NCI-H524 (cell line): ENCODE data around the gene KRT81.
"Not testable (repeated sequence)": the region's sequence is repeated elsewhere in the genome, so short reads cannot be mapped to it uniquely, and the experiment has no call there.

Experiments used
- DNase-seq, 2 experiments: peaks; one replicate each; lab custom pipeline; 2025; lab: John Stamatoyannopoulos, UW

The KRT81 gene

DNA sequence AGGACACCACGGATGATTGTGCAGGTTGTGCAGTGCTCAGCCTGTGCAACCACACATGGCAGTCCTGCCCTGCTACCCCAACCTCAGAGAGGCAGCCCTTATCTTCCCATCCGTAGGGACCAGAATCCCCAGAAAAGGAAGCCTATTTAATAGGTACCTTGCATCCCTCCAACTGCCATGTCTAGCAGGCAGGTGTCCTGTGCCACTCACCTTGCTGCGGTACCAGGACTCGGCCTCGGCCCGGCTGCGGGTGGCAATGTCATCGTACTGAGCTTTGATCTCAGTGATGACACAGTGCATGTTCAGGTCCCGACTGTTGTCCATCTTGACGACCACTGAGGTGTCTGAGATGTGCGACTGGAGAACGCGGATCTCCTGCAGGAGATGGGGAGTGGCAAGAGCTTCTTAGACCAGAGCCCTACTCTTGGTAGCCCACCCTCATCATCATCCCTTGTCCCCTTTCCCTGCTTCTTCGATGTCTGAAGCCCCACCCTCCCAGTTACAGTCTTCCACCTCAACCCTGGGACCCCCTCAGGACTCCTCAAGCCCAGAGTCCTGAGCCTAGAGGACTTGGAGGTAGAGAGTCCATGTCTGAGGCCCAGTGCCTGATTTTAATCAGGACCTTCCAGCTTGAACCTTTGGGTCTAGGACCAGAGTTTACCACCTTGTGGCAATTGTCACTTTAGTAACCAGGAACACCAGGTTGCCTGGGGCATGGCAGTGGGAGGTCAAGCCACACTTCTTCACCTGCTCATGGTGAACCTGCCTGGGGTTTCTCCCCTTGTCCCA lies 37.7 kb downstream of the KRT81 start:
- no peak for DNase-seq

DNA sequence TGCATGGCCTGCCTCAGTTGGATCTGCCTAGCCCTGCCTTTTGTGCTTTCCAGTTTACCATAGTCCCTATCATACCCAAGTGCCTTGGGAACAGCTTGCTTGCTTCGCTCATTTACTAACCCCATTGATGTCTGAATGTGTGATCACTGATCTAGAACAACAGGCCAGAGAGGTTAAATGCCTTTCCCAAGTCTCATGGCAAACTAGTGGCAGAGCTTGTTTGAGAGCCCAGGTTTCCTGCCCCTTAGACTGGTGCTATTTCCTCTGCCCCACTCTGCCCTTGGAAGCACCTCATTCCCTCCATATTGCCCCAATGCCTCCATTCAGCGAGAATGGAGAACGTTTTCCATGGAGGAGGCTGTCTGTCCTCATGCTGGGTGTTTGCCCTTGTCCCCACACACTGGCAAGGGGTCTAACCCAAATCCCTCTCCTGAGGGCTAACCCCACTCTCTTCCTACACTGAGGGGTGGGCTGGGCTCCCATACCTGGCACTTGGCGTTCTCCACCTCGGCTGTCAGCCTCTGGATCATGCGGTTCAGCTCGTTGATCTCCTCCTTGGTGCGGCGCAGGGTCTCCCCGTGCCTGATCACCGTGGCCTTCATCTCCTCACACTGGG lies 38.5 kb downstream of the KRT81 start:
- DNase-seq = no peak

DNA sequence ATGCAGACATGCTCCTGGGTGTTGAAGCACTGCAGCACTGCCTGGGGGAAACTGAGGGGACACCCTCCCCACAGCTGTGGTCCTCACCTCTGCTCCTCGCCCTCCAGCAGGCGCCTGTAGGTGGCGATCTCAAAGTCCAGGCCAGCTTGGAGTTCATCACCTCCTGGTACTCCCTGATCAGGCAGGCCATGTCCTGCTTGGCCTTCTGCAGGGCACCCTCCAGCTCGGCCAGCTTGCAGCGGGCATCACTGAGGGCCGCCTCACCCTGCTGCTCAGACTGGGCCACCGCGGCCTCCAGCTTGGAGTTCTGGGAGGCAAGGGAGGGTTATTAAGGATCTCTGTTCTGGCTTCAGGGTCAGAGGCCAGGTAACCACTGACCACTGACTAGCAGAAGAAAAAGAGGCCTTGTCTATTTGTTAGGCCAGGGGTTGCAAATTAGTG lies 39.1 kb downstream of the KRT81 start:
- not testable (repeated sequence) for DNase-seq

DNA sequence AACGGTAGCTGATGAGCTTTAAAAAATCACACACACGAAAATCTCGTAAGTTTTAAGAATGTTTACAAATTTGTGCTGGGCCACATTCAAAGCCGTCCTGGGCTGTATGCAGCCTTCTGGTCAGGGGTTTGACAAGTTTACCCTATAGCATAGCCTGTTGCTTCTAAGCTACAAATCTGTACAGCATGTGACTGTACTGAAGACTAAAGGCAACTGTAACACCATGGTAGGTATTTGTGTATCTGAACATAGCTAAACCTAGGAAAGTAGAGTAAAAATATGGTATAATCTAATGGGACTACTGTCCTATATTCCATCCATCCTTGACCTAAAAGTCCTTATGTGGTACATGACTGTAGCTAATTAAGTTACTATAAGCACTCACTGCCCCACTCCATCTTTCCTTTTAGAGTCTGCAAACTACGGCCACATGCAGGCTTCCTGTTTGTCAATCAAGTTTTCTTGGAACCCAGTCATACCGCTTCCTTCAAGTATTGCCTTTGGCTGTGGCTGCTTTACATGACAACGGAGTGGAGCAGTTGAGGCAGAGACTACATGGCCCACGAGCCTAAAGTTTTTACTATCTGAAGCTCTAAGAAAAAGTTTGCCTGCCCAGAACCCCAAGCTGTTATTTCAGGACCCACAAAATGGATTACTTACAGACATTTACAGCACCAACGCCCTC lies 39.8 kb downstream of the KRT81 start:
- DNase-seq = no peak

DNA sequence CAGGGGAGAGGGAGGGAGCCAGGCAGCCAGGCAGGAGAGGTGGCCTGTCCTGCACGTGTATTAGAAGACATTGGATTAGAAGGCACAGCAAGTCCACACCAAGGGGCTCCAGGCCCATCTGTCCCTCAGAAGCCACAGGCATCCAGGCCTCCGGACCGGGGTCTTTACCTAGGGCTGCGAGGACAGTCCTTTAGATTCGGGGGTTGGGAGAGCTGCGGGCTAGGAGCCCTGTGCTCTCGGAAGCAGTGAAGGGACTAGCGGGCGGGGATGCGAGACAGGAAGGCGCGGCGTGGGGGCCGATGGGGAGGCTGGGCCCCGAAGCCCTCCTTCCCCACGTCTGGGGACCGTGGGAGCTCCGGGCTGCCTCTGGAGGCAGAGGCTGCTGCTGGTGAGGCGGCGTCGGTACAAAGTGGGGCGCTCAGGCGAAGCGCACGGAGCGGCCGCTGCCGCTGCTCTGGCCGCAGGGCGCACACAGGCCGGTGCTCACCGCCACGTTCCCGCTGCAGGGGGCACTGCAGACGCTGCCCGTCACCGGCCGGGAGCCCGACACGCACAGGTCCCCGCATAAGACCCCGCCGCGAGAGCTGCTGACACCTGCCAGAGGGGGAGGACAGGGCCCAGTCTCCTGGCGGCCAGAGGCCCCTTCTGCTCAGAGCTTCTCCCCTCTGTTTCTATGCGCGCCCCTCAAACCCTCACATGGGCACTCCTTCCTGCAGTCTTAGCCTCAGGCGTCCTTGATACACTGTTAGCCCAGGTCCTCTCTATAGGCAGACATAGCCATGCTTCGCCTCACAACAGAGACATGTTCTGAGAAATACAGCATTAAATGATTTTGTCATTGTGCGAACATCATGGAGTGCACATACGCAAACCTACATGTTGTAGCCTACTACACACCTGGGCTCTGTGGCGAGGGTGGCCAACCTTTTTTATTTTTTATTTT lies 41.0 kb downstream of the KRT81 start:
- no peak for DNase-seq

DNA sequence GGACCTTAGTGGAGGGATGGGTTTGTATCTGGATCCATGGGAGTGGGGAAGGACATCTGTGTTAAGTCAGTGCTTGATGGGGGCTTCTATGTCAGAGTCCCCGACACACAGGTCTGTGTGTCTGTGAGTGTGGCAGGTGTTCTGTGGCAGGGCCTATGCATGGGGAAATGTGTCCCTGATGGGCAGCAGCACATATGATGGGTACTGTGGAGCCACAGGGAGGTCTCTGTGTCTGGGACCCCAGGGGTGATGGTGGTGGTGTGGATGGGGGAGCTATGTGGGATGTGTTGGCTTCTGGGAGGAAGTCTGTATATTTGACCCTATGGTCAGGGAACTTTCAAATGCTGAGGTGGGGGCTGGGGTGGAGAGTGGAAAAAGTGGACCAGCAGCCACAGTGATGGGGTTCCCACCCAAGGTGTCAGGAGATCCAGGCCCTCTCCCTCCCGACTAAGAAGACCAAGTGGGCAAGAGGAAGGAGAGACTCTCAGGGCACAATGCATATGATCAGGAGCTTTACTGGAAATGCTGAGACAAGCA lies 41.8 kb downstream of the KRT81 start:
- DNase-seq = no peak

DNA sequence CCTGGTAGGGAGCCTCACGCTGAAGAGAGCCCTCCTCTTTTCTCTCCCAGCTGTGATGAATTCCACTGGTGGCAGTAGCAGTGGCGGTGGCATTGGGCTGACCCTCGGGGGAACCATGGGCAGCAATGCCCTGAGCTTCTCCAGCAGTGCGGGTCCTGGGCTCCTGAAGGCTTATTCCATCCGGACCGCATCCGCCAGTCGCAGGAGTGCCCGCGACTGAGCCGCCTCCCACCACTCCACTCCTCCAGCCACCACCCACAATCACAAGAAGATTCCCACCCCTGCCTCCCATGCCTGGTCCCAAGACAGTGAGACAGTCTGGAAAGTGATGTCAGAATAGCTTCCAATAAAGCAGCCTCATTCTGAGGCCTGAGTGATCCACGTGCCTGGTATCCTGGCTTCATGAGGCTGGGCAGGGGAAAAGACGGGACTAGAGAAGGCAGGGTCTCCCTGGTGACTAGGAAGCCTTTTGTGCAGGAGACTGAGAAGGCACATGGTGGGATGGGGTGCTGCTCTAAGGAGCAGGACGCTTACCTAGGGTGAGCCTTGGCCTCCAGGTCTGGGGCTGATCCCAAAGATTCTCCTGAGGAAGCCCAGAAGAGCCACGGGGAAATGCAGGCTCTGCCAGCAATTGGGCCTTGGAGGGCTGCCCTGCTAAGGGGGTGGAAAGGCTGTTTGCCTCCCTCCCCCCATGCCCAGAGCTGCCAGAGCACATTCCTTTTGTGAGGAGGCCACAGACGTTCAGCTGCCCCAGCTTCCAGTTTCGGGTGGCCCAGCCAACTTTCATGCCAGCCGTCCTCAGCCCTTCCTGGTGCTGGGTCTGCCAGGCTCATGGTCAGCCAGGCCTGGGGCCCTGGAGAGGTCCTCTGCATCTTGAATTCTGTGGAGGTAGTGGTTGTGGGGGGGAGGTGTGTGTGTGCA lies 42.5 kb downstream of the KRT81 start:
- no peak for DNase-seq

DNA sequence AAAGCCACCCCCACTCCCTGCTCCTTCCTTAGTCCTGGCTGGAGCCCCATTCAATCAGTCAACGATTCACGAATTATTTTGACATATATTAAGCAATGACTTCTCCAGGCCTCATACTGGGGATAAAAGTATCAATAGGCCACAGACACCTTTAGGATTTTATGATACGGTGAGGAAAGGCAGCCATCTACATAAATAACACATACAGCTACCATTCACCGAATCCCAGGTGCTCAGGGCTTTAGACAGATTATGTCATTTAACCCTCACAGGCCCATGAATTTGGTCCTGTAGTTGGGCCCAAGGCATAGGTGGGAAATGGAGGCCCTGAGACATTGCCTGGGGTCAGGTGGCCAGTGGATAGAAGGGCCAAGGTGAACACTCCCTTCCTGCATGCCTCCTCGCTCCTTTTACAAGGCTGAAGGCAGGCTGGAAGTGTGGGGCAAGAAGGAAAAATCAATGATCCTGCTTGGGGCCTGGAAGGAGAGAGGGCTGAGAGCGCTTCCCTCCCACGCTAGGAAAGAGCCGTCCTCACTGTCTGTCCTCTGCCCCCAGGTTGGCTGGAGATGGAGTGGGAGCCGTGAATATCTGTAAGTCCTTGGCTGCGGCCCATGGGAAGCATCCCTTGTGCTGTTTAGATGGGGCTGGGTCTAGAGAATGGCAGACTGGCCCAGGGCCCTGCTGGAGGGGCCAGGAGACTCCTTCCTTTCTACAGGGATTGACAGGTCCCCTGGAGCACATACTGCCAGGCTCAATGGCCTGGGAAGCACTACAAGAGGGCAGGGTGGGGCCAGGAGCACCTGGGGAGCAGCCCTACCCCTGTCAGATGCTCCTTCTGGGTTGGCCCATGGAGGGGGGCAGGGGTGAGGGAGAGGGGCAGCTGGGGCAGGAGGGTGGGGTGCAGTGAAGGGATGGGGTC lies 43.5 kb downstream of the KRT81 start:
- peak in 1 of 2 experiments; percentile 31 for DNase-seq

DNA sequence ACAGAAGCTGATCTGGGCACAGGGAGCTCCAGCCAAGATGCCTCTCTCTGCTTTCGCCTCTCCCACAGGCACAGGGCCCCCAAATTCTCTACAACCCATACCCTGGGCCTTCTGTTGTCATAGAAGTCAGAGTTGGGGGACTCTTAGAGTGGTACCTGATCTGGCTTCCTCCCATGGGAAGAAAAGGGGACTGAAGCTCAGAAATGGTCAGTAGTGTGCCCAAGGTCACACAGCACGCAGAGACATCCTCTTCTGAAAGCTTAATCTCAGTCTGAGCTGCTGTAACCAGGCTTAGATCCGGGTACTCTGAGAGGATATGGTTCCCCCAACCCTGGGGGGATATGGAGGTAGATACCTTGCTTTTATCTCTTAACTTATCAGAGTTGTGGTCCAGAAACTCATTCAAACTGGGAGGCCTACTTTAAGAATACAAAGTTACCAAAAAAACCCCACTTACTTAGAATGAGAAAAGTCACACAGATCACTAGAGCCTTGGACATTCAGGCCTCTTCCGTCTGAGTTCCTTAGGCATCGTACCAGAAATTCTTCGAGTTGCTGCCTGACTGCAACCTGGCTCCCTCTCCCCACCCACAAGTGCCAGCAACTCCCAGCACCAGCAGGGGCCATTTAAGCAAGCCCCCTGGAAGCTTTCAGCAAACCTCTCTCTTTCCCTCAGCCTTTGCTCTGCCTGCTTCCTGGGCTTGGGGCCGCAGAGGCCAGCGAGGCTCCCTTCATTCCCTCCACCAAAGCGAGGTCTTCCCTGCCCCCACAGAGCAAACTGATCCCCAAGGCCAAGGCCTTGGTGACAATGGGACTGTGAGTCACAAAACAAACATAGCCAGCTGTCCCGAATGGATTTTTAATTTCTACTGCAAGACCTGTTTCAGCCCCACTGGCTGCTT lies 44.4 kb downstream of the KRT81 start:
- DNase-seq = peak; percentile 31 to 65

DNA sequence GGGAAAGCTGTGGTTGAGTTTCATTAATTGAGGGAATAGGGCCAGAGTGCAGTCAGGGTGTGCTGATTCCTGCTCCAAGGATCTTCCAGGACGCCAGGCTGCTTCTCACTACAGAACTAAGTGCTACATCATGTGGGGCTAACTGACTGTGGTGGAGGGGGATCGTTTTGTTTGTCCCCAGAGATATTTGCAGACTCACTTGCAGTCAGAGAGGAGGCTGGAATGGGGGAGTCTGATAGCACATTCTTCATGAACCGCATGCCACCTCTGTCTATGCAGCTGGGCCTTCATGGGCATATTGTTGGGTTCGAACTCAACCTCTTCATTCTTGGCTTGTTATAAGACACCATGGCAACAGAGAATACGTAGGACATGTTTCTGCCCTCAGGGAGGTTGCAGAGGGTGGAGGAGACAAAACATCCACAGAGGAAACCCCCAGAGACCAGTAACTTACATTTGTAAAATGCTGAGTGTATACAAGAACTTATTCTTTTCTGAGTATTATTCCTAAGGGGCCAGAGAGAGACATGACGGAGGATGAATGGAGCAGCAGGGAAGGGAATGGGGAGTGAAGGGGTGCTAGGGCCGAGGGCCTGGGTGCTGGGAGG lies 45.3 kb downstream of the KRT81 start:
- DNase-seq = no peak

DNA sequence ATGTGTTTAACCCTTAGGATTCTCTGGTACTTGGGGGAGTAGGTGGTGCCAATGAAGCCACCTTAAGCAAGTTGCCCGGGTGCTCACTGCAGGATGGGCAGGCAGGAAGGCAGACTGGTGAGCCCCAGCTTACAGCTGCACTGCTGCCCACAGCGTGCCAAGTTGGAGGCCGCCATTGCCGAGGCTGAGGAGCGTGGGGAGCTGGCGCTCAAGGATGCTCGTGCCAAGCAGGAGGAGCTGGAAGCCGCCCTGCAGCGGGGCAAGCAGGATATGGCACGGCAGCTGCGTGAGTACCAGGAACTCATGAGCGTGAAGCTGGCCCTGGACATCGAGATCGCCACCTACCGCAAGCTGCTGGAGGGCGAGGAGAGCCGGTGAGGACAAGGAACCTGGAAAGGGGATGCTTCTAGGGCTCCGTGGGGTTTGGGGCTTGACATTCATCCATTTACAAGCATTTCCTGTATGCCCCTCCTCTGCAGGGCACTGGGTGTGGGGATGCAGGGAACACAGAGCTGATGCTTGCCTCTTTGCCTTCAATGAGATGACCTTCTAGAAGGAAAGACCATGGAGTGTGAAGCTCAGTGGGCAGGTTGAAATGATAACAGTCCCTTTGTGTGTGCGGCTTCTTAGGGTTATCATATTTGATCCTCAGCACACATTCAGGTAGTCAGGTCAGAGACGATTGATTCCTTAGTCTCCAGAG lies 45.9 kb downstream of the KRT81 start:
- no peak for DNase-seq

DNA sequence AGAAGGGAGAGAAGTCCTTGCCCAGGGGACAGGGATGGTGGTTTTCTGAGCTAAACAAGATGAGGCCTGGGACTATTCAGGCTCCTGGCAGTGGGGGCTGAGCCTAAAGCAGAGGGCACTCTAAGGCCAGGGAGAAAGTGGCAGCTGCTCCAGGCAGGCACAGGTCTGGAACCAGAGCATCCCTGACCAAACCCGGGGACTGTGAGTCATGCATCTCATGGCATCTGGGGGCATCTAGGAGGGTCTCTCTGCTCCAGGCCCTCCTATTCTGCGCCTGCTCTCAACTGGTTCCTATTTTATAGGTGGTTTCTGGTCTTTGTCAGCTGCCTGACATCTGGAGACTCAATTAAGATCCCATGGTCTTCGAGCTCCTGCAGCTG lies 46.7 kb downstream of the KRT81 start:
- DNase-seq = no peak

DNA sequence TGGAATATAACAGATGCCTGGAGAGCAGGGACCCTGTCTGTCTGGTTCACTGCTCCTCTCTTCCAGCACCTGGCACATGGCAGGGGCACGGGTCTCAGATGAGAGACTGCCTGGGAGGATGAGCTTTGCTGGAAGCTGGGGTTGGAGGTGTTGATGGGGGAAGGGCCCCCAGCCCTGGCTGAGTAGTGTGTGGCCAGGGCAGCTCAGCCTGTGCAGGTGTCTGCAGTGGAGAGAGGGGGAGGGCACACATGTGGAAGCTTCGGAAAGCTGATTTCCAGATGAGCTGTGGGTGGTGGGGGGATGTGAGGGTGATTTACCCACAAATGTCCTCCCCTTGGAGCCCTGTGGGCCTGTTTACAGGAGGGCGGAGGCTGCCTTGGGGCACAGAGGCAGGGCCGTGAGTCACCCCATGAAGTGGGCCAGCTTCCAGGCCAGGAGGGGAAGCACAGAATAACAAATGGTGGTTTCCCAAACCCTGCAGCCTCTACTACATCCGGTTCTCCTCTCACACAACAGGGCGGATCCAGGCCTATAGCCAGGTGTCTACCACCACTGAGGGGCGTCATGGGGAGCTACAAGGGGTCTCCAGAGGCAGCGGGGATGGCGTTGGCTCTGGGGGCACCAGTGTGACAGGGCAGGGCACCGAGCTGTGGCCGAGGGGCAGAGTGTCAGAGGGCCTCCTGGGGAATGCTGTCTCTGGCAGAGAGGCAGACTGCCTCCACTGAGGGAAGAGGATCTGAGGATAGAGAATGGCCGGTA lies 47.3 kb downstream of the KRT81 start:
- DNase-seq = no peak

DNA sequence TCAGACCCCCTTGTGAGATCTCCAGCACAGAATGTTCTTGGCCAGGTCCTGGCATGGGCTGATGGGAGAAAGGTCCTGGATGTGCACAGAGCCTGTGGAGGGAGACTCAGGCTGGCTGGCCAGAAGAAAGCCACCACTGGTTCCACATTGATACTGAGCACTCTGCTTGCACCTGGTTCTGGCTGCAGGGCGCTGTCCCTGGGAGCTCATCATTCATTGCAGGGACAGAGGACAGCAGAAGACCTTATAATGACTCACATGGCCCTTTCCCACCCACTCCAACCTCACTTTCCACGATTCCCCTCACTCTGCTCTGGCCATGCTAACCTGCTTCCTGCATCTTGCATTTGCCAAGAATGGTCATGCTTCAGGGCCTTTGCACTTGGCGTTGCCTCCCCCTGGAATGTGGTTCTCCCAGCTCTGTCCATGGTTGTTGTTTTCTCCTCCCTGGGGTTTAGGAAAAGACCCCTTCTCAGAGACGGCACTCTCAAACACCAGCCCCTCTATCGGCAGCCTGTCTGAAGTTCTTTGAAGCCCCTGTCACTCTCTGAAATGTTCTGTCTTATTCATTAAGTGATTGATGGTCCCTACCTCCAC lies 48.0 kb downstream of the KRT81 start:
- DNase-seq = no peak

DNA sequence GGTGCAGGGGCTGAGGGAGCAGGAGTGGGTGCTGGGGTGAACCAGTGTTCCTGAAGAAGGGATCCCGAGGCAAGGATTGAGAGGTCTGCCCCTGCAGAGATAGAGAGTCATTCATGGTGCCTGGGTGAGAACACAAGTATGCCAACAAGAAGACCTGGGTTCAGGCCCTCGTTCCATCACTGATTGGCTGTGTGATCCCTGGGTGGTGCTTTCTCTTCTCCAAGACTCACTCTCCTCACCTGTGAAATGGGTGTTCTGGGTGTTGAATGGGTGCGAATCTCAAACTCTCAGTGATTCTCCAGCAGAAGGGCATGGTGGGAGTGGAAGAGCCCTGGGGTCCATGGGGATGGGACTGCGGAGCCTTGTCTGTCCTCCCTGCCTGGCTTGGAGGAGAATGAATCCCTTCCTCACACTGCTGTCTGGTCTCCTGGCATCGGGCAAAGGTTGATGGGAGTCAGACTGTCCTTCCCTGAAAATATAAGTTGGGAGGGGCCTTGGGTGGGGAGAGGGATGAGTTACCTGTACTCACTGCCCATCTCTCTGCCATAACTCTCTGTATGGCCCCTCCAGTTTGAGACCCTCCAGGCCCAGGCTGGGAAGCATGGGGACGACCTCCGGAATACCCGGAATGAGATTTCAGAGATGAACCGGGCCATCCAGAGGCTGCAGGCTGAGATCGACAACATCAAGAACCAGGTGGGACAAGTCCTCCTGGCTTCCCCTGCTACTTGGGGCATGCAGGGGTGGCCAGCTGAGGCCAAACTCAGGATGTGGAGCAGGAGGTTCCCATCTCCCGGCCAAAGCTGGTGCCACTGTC lies 48.7 kb downstream of the KRT81 start:
- no peak for DNase-seq
